Activated B cell treated with CpG ODN at 0.5 μM for 24 hours (primary cell): ENCODE results near the gene SNRNP25. TPM values are rescaled to one million over a fixed set of nuclear protein-coding genes. Genes with fewer than 3 reads are reported as not detected.

ENCODE experiments used
- ATAC-seq: fragments of 200-7000 bp; cut with Tn5 transposase; one replicate; pipeline ENCODE4 v1.10.0; 2021; ENCODE audit warnings: low read depth, mild to moderate bottlenecking, moderate library complexity
- CTCF ChIA-PET: fragments of 350-600 bp; sonication (Branson Sonifier 250); formaldehyde crosslinking; loops from one replicate; lab custom pipeline; 2021; ENCODE audit warnings: antibody characterized with exemption; lab: Charles Lee
- POLR2A ChIA-PET: fragments of 350-600 bp; sonication (Branson Sonifier 250); formaldehyde crosslinking; loops from one replicate; lab custom pipeline; 2021; ENCODE audit warnings: antibody characterized with exemption; lab: Charles Lee
- DNase-seq: peaks from one replicate; pipeline ENCODE4 v3.0.0; 2022
- H3K27ac Mint-ChIP-seq: one replicate; pipeline ENCODE4 v1.8.0; 2020; ENCODE audit warnings: mixed read lengths
- H3K27me3 Mint-ChIP-seq: one replicate; pipeline ENCODE4 v1.8.0; 2021; ENCODE audit warnings: mixed read lengths
- H3K36me3 Mint-ChIP-seq: one replicate; pipeline ENCODE4 v1.8.0; 2021; ENCODE audit warnings: low read depth, mixed read lengths
- H3K4me1 Mint-ChIP-seq: one replicate; pipeline ENCODE4 v1.8.0; 2021; ENCODE audit warnings: mixed read lengths
- H3K4me3 Mint-ChIP-seq: one replicate; pipeline ENCODE4 v1.8.0; 2020; ENCODE audit warnings: mild to moderate bottlenecking, mixed read lengths
- H3K9me3 Mint-ChIP-seq: one replicate; pipeline ENCODE4 v1.8.0; 2020; ENCODE audit warnings: mixed read lengths
- intact Hi-C: fragments of 100-400 bp; cut with micrococcal nuclease; formaldehyde crosslinking; loops from one replicate; pipeline ENCODE4 v1.15.1; 2024
- total RNA-seq: library from RNA; stranded (reverse); gene quantifications from 2 replicates; pipeline ENCODE4 v1.2.3, GENCODE V29; 2022
- TF ChIP-seq, protein P1 (sequence below): fragments of 200-600 bp; IDR thresholded peaks from one replicate; pipeline ENCODE4 v1.8.0; 2022; ENCODE audit warnings: antibody characterized with exemption, mild to moderate bottlenecking

The SNRNP25 gene
- total RNA-seq, 1 donor from 2014 or later: 34.9 TPM

DNA sequence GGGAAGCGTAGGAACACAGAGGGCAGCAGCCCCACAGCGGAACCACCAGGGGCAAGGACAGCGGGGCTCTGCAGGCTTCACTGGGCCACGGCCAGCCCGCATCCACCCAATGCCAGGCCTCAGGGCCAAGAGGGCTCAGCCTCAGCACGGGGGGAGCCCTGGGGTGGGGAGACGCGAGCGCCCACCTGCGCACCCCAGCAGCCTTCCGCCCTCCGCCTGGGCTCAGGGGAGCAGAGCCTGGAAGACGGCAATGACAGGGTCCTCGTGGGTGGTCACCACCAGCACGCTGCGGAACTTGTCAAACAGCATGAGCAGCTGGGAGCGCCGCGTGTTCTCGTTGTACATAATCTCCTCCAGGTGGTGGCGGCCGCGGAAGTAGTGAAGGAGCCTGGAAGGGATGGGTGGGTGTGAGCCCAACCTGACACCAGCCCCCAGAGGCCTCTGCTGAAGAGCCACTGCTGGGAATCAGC lies 32.9 kb downstream of the SNRNP25 start:
- TF ChIP-seq, protein P1, sequence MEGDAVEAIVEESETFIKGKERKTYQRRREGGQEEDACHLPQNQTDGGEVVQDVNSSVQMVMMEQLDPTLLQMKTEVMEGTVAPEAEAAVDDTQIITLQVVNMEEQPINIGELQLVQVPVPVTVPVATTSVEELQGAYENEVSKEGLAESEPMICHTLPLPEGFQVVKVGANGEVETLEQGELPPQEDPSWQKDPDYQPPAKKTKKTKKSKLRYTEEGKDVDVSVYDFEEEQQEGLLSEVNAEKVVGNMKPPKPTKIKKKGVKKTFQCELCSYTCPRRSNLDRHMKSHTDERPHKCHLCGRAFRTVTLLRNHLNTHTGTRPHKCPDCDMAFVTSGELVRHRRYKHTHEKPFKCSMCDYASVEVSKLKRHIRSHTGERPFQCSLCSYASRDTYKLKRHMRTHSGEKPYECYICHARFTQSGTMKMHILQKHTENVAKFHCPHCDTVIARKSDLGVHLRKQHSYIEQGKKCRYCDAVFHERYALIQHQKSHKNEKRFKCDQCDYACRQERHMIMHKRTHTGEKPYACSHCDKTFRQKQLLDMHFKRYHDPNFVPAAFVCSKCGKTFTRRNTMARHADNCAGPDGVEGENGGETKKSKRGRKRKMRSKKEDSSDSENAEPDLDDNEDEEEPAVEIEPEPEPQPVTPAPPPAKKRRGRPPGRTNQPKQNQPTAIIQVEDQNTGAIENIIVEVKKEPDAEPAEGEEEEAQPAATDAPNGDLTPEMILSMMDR: no peak
- H3K4me3 Mint-ChIP-seq: no peak overlapping the region
- ATAC-seq: no peak
- DNase-seq: no peak
- H3K9me3 Mint-ChIP-seq: no peaks in the 10 kb centered on the region
- ChIA-PET CTCF (interaction anchor here (1.1 to 3.7 kb wide), 3 partner anchors 8 to 21 kb away, joined by 4 to 22 read pairs (median 15); no protein-coding TSS in a partner anchor), POLR2A (interaction anchor here (0.5 kb wide), 1 partner anchor 51 kb away, joined by 3 read pairs; no protein-coding TSS in a partner anchor)
- H3K27ac Mint-ChIP-seq: no peak overlapping the region
- H3K4me1 Mint-ChIP-seq: peaks cover 31% of the 10 kb centered on the region
- H3K27me3 Mint-ChIP-seq: no peaks in the 10 kb centered on the region
- H3K36me3 Mint-ChIP-seq: peaks cover 50% of the 10 kb centered on the region
- intact Hi-C loops: no loop called here

DNA sequence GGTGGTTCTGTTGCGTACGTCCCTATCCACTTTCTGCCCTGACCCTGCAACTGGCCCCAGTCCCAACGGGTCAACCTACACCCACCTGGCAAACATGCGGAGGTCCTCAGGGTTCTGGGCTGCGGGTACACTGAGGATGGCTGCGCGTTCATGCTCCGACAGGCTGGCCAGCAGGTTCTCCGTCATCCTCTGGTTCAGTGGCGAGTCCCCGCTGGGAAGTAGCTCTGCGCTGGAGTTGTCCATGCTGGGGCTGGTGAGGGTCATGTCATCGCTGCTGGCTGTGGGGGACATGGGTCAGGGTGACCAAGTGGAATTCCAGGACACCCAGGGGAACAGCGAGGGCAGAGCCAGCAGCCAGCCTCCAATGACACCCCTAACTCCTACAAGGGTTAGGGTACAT lies 35.0 kb downstream of the SNRNP25 start:
- H3K9me3 Mint-ChIP-seq: no peaks in the 10 kb centered on the region
- no peak overlapping the region for H3K27ac Mint-ChIP-seq
- ChIA-PET CTCF (interaction anchor here (1.1 kb wide), 1 partner anchor 9 kb away, joined by 3 read pairs; no protein-coding TSS in a partner anchor), POLR2A (interaction anchor here (0.8 to 1.6 kb wide), 3 partner anchors 9 to 13 kb away, joined by 3 to 5 read pairs (median 3); no protein-coding TSS in a partner anchor)
- H3K4me1 Mint-ChIP-seq: peaks cover 23% of the 10 kb centered on the region
- H3K36me3 Mint-ChIP-seq: peaks cover 56% of the 10 kb centered on the region
- DNase-seq (no peak), ATAC-seq (no peak)
- TF ChIP-seq, protein P1: no peak
- intact Hi-C loops: no loop called here
- no peaks in the 10 kb centered on the region for H3K27me3 Mint-ChIP-seq
- no peak overlapping the region for H3K4me3 Mint-ChIP-seq

DNA sequence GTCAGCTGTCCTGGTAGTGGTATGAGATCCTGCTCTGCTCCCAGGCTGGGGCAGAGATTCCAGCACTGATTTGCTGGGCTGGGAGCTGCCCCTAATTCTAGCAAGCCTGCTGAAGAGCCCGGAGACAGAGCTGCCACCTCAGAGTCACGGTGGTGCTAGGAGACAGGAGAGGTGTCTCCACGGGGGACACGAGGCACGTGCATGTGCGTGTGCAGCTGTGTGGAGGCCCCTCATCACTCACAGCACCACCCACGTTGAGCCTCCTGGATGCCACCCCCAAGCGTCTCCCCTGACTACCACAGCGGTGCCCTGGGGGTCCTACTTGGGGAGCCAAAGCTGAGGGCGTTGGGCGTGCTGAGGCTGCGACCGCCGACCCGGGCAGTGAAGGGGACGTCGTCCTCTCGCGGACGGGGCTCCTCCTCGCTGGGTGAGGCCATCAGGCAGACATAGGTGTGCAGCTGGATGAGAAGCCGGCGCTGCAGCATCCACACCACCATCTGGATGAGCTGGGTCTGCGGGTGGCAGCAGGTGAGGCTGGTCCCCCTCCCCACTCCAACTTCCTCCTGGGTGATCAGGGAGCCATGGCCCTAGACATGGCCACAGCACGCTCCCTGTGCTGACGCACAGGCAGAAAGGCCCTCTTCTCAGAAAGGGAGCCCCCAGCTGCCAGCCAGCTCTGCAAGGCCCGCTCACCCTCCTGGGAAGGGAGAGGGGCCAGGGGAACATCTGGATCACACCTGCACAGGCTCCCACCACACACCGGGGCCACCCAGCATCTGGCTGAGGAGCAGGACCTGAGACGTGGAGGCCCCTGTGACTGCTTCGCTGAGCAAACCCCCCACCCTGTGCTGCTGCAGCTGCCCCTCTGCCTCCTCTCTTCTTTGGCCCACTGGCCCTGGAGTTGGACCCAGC lies 36.0 kb downstream of the SNRNP25 start:
- H3K4me3 Mint-ChIP-seq: no peak overlapping the region
- intact Hi-C loops: no loop called here
- CTCF ChIA-PET: interaction anchor here (11.3 kb wide), 1 partner anchor 26 kb away, joined by 218 read pairs; no protein-coding TSS in a partner anchor
- H3K4me1 Mint-ChIP-seq: peaks cover 13% of the 10 kb centered on the region
- no peaks in the 10 kb centered on the region for H3K9me3 Mint-ChIP-seq
- peaks cover 56% of the 10 kb centered on the region for H3K36me3 Mint-ChIP-seq
- ATAC-seq (no peak), DNase-seq (no peak)
- H3K27ac Mint-ChIP-seq: no peak overlapping the region
- TF ChIP-seq, protein P1: no peak
- no peaks in the 10 kb centered on the region for H3K27me3 Mint-ChIP-seq
- POLR2A ChIA-PET: interaction anchor here (0.8 to 1.6 kb wide), 2 partner anchors 10 to 14 kb away, joined by 3 to 5 read pairs; no protein-coding TSS in a partner anchor

DNA sequence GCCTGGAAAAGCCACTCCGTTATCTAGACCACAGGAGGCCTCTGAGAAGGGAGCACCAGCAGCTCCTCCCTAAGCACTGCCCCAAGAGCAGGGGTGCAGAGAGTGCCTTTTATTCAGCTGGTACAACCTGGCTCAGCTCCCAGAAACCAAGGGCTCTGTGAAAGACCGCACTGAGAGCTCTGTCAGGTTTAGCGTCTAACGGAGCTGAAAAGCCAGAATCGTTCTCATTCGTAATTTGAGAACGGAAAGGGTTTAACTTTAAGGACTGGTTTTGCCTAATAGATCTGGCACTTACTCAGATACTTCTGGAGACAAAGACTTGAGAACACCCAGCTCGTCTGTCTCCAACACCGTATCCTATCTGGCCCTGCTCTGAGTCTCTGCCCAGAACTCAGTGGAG lies 37.9 kb downstream of the SNRNP25 start:
- TF ChIP-seq, protein P1: no peak
- Mint-ChIP-seq H3K27me3 (no peaks in the 10 kb centered on the region), H3K4me3 (no peak overlapping the region), H3K9me3 (no peaks in the 10 kb centered on the region), H3K4me1 (no peaks in the 10 kb centered on the region), H3K27ac (no peak overlapping the region), H3K36me3 (peaks cover 46% of the 10 kb centered on the region)
- DNase-seq: no peak
- ChIA-PET CTCF (interaction anchor here (0.6 to 11.3 kb wide), 3 partner anchors 13 to 54 kb away, joined by 3 to 218 read pairs (median 6); no protein-coding TSS in a partner anchor), POLR2A (no interaction called here)
- ATAC-seq: no peak
- intact Hi-C loops: no loop called here
